Smooth muscle cell (in vitro differentiated cells): ENCODE measurements around the gene ALS2. TPM values are rescaled to one million over a fixed set of nuclear protein-coding genes. Genes with fewer than 3 reads are reported as not detected.

Experiments used
- DNase-seq: peaks from one replicate; lab custom pipeline; 2025; ENCODE audit not compliant: unreplicated experiment; lab: John Stamatoyannopoulos, UW
- H2AFZ ChIP-seq: fragments of 200-600 bp; sonication (generic); 2 replicates; pipeline ENCODE4 v1.6.0; 2016; ENCODE audit warnings: antibody characterized with exemption, low read depth, mild to moderate bottlenecking
- H3F3A ChIP-seq: fragments of 200-600 bp; sonication (generic); 2 replicates; pipeline ENCODE4 v1.6.0; 2017; ENCODE audit warnings: antibody characterized with exemption, low read depth
- H3K27ac ChIP-seq: fragments of 200-600 bp; sonication (generic); 2 replicates; pipeline ENCODE4 v1.5.1; 2016; ENCODE audit warnings: low read depth, mild to moderate bottlenecking
- H3K27me3 ChIP-seq: fragments of 200-600 bp; sonication (generic); 2 replicates; pipeline ENCODE4 v1.6.1; 2016; ENCODE audit warnings: low read depth, mild to moderate bottlenecking
- H3K36me3 ChIP-seq: fragments of 200-600 bp; sonication (generic); 2 replicates; pipeline ENCODE4 v1.5.1; 2016; ENCODE audit warnings: low read depth
- H3K4me1 ChIP-seq: fragments of 200-600 bp; sonication (generic); 2 replicates; pipeline ENCODE4 v1.5.1; 2016; ENCODE audit warnings: low read depth
- H3K4me2 ChIP-seq: fragments of 200-600 bp; sonication (generic); 2 replicates; pipeline ENCODE4 v1.6.0; 2016; ENCODE audit warnings: mild to moderate bottlenecking
- H3K4me3 ChIP-seq: fragments of 200-600 bp; sonication (generic); 2 replicates; pipeline ENCODE4 v1.5.1; 2016; ENCODE audit warnings: mild to moderate bottlenecking
- H3K79me2 ChIP-seq: fragments of 200-600 bp; sonication (generic); 2 replicates; pipeline ENCODE4 v1.6.0; 2016; ENCODE audit warnings: low read depth, mild to moderate bottlenecking
- H3K9ac ChIP-seq: fragments of 200-600 bp; sonication (generic); 2 replicates; pipeline ENCODE4 v1.6.0; 2016; ENCODE audit warnings: low read depth
- H3K9me3 ChIP-seq: fragments of 200-600 bp; sonication (generic); replicated peaks from 2 replicates; pipeline ENCODE4 v1.5.1; 2016; ENCODE audit warnings: low read depth
- H4K20me1 ChIP-seq: fragments of 200-600 bp; sonication (generic); 2 replicates; pipeline ENCODE4 v1.6.0; 2016; ENCODE audit warnings: low read depth
- CTCF ChIP-seq: fragments of 200-600 bp; sonication (generic); IDR thresholded peaks from 2 replicates; pipeline ENCODE4 v1.5.1; 2017; ENCODE audit warnings: borderline replicate concordance, mild to moderate bottlenecking, antibody characterized with exemption; ENCODE audit not compliant: insufficient read depth, poor library complexity, severe bottlenecking
- WGBS: methylation state at CpG from one replicate; pipeline ENCODE4 v1.1.7; 2016; ENCODE audit warnings: low lambda C conversion rate; 5-methylcytosine and 5-hydroxymethylcytosine counted together
- polyA plus RNA-seq: library from polyadenylated mRNA; unstranded; fragments of >200 nt; fragmentation: Nextera tagmentation; extraction: Ambion mirVana; gene quantifications from 2 replicates; pipeline ENCODE4 v1.2.1, GENCODE V29; 2016
- total RNA-seq: library from RNA; depleted of rRNA; stranded (reverse); fragments of >200 nt; gene quantifications from 2 replicates; pipeline ENCODE4 v1.2.3, GENCODE V29; 2014

The ALS2 gene
- total and polyA plus RNA-seq, 2 experiments from 2014 or later = 11.0 to 24.4 TPM

GRCh38 chr2:201824212-201824611 lies 43.5 kb upstream of the ALS2 start:
- Histone ChIP-seq H3K4me1 (no peaks in the 10 kb centered on the region), H3K9me3 (no peaks in the 10 kb centered on the region), H3K9ac (no peak overlapping the region), H3K27me3 (no peaks in the 10 kb centered on the region), H3K27ac (no peak overlapping the region), H3K4me2 (no peak overlapping the region), H3K79me2 (no peaks in the 10 kb centered on the region), H4K20me1 (no peaks in the 10 kb centered on the region), H3K4me3 (no peak overlapping the region), H3K36me3 (no peaks in the 10 kb centered on the region), H3F3A (no peaks in the 10 kb centered on the region), H2AFZ (no peak overlapping the region)
- 84% methylated on average over 1 of the region's 1 CpG for WGBS
- DNase-seq = no peak
- no peak for TF ChIP-seq CTCF

- H3K79me2 ChIP-seq = no peaks in the 10 kb centered on the region
- no peak for TF ChIP-seq CTCF
- H3K4me2 ChIP-seq = no peak overlapping the region
- H3K4me3 ChIP-seq = no peak overlapping the region
- no peak overlapping the region for H3K27ac ChIP-seq
- no peaks in the 10 kb centered on the region for H4K20me1 ChIP-seq
- H3K4me1 ChIP-seq = no peaks in the 10 kb centered on the region
- no peak for DNase-seq
- 95% methylated on average over 5 of the region's 5 CpGs for WGBS
- H3K36me3 ChIP-seq = no peaks in the 10 kb centered on the region
- H3K27me3 ChIP-seq = no peaks in the 10 kb centered on the region
- no peak overlapping the region for H3K9ac ChIP-seq
- no peaks in the 10 kb centered on the region for H3F3A ChIP-seq
- H2AFZ ChIP-seq = no peak overlapping the region
- no peaks in the 10 kb centered on the region for H3K9me3 ChIP-seq
These were observed 40.3 kb upstream of the ALS2 start for GRCh38 chr2:201821080-201821479.

GRCh38 chr2:201820383-201821007 lies 39.8 kb upstream of the ALS2 start:
- H3K27me3 ChIP-seq = no peaks in the 10 kb centered on the region
- H4K20me1 ChIP-seq = no peaks in the 10 kb centered on the region
- no peak overlapping the region for H3K4me2 ChIP-seq
- 63% methylated on average over 4 of the region's 4 CpGs for WGBS
- no peaks in the 10 kb centered on the region for H3K79me2 ChIP-seq
- no peaks in the 10 kb centered on the region for H3K4me1 ChIP-seq
- DNase-seq = no peak
- no peak overlapping the region for H3K9ac ChIP-seq
- no peak overlapping the region for H2AFZ ChIP-seq
- H3K36me3 ChIP-seq = no peaks in the 10 kb centered on the region
- H3K9me3 ChIP-seq = no peaks in the 10 kb centered on the region
- no peaks in the 10 kb centered on the region for H3F3A ChIP-seq
- H3K27ac ChIP-seq = no peak overlapping the region
- no peak for TF ChIP-seq CTCF
- H3K4me3 ChIP-seq = no peak overlapping the region
